Glomerular endothelial cell (primary cell): ENCODE results near the gene DIP2B. TPM values are rescaled to one million over a fixed set of nuclear protein-coding genes. Genes with fewer than 3 reads are reported as not detected.

Experiments used
- total RNA-seq: library from RNA; depleted of rRNA; stranded (reverse); fragments of >200 nt; gene quantifications from 2 replicates; pipeline ENCODE4 v1.2.3, GENCODE V29; 2015

The DIP2B gene
- total RNA-seq, 1 donor from 2014 or later: 33.7 TPM

Other genes starting within 250 kb of the DIP2B start
- 85.5 and 102 TPM in 2 replicates for gene LIMA1, start 221.5 kb upstream of the DIP2B start, total RNA-seq
- not detected in 2 replicates for gene FAM186A, start 108.4 kb upstream of the DIP2B start, total RNA-seq
- gene LARP4, start 104.1 kb upstream of the DIP2B start, total RNA-seq: 26.4 and 39.7 TPM in 2 replicates